K562 (cell line): Measurements from ENCODE around the gene RNF207. TPM values are rescaled to one million over a fixed set of nuclear protein-coding genes. Genes with fewer than 3 reads are reported as not detected.
A peak's percentile ranks its signal among the peaks of the same experiment; 100 is the strongest.

ENCODE experiments used
- CC2D1A ChIP-seq: fragments of 450-650 bp; IDR thresholded peaks from 2 replicates; pipeline ENCODE4 v1.6.1; 2017; ENCODE audit warnings: mild to moderate bottlenecking
- ESRRA ChIP-seq: fragments of 450-650 bp; IDR thresholded peaks from 2 replicates; pipeline ENCODE4 v1.6.1; 2014; ENCODE audit warnings: low read depth, mild to moderate bottlenecking, moderate library complexity, borderline replicate concordance
- GABPB1 ChIP-seq: sonication (generic); formaldehyde crosslinking; IDR thresholded peaks from 2 replicates; pipeline ENCODE4 v1.8.0; 2022; ENCODE audit warnings: mild to moderate bottlenecking, missing genetic modification reagents
- HNRNPH1 ChIP-seq: fragments of 200-400 bp; formaldehyde crosslinking; optimal IDR thresholded peaks from 2 replicates; pipeline ENCODE3; 2017; ENCODE audit warnings: low read depth, mild to moderate bottlenecking, low read length, moderate library complexity
- KDM5B ChIP-seq: fragments of 200-600 bp; sonication (generic); IDR thresholded peaks from 2 replicates; pipeline ENCODE4 v1.6.1; 2012; ENCODE audit warnings: low read depth, mild to moderate bottlenecking, moderate library complexity, low read length, control low read depth, inconsistent platforms; ENCODE audit not compliant: insufficient replicate concordance
- NCOA4 ChIP-seq: fragments of 450-650 bp; IDR thresholded peaks from 2 replicates; pipeline ENCODE4 v1.6.1; 2018; ENCODE audit warnings: mild to moderate bottlenecking; ENCODE audit not compliant: partially characterized antibody
- POLR2AphosphoS5 ChIP-seq: IDR thresholded peaks from 2 replicates; pipeline ENCODE4 v1.6.1; 2011; ENCODE audit warnings: mild to moderate bottlenecking, low read depth, low read length, moderate library complexity; ENCODE audit not compliant: control insufficient read depth, insufficient read depth
- RB1 ChIP-seq: fragments of 450-650 bp; IDR thresholded peaks from 2 replicates; pipeline ENCODE4 v1.6.1; 2017; ENCODE audit warnings: low read depth, mild to moderate bottlenecking
- RBFOX2 ChIP-seq: fragments of 200-400 bp; formaldehyde crosslinking; IDR thresholded peaks from 2 replicates; pipeline ENCODE4 v1.6.1; 2017; ENCODE audit warnings: low read depth, mild to moderate bottlenecking, low read length, moderate library complexity
- RBM34 ChIP-seq: fragments of 200-400 bp; formaldehyde crosslinking; IDR thresholded peaks from 2 replicates; pipeline ENCODE4 v1.6.1; 2018; ENCODE audit warnings: low read length, borderline replicate concordance; ENCODE audit not compliant: insufficient read depth
- SRF ChIP-seq, 2 experiments: fragments of 250-450, 450-650 bp in 1 of 2; sonication (Bioruptor Pico) in 1 of 2; sonication (generic) in 1 of 2; formaldehyde crosslinking; IDR thresholded peaks; 2 replicates each; pipeline versions ENCODE4 v1.5.0 to v1.5.1; 2020 to 2022; ENCODE audit warnings: mild to moderate bottlenecking in 1 of 2, missing genetic modification reagents in 1 of 2
- TBP ChIP-seq: optimal IDR thresholded peaks from 2 replicates; pipeline ENCODE3; 2011; ENCODE audit warnings: low read depth, low read length, improper control_type of control experiment
- ZNF146 ChIP-seq: IDR thresholded peaks from one replicate; pipeline ENCODE4 v1.6.1; 2018; ENCODE audit warnings: missing compliant biosample characterization; ENCODE audit not compliant: unreplicated experiment
- polyA plus RNA-seq, 8 experiments: library from polyadenylated mRNA; depleted of rRNA in 4 of 8; stranded (reverse) in 5 of 8; unstranded in 3 of 8; fragments of >200 nt; fragmentation: Nextera tagmentation in 2 of 8; fragmentation: Illumina TruSeq in 1 of 8; extraction: Ambion mirVana in 2 of 8; extraction: Trizol in 1 of 8; gene quantifications; 2 replicates each; pipeline versions ENCODE4 v1.2.1 to v1.2.3, GENCODE V29; 2011 to 2014; ENCODE audit warnings: inconsistent platforms in 1 of 8, missing spikeins in 1 of 8
- total RNA-seq, 7 experiments: library from RNA; depleted of rRNA in 6 of 7; stranded (reverse); fragments of >200 nt in 6 of 7; fragmentation: Illumina TruSeq in 2 of 7; extraction: Trizol in 2 of 7; gene quantifications; 2 replicates each; pipeline versions ENCODE4 v1.2.1 to v1.2.3, GENCODE V29; 2011 to 2021; ENCODE audit warnings: low replicate concordance in 1 of 7
- TF ChIP-seq, protein P1 (sequence below): fragments of 450-650 bp; conservative IDR thresholded peaks from 2 replicates; pipeline ENCODE4 v1.6.1; 2016; ENCODE audit warnings: missing genetic modification characterization, low read depth, mild to moderate bottlenecking, missing compliant biosample characterization, moderate library complexity
- TF ChIP-seq, protein P2 (sequence below): sonication (generic); formaldehyde crosslinking; IDR thresholded peaks from 2 replicates; pipeline ENCODE4 v1.8.0; 2022; ENCODE audit warnings: mild to moderate bottlenecking, missing genetic modification reagents
- TF ChIP-seq, protein P3 (sequence below): sonication (generic); formaldehyde crosslinking; IDR thresholded peaks from 2 replicates; pipeline ENCODE4 v1.8.0; 2022; ENCODE audit warnings: mild to moderate bottlenecking, low read depth, missing genetic modification reagents
- TF ChIP-seq, protein P4 (sequence below): sonication (generic); formaldehyde crosslinking; IDR thresholded peaks from 2 replicates; pipeline ENCODE4 v1.8.1; 2023; ENCODE audit warnings: mild to moderate bottlenecking, missing genetic modification reagents
- TF ChIP-seq, protein P5 (sequence below), 2 experiments: fragments of 200-800 bp in 1 of 2; sonication (Bioruptor generic) in 1 of 2; sonication (generic) in 1 of 2; formaldehyde crosslinking in 1 of 2; IDR thresholded peaks in 1 of 2; conservative IDR thresholded peaks in 1 of 2; 2 replicates each; pipeline versions ENCODE4 v1.5.0 to v1.6.1; 2016 to 2020; ENCODE audit warnings: missing compliant biosample characterization in 1 of 2, missing genetic modification characterization in 1 of 2, missing genetic modification reagents in 1 of 2

Gene RNF207
- total and polyA plus RNA-seq, 9 of the 15 experiments (the other 6 are each of a cell fraction or from before 2014, with no cell fraction given) = 2.7 to 30.6 (median 12.9) TPM

DNA sequence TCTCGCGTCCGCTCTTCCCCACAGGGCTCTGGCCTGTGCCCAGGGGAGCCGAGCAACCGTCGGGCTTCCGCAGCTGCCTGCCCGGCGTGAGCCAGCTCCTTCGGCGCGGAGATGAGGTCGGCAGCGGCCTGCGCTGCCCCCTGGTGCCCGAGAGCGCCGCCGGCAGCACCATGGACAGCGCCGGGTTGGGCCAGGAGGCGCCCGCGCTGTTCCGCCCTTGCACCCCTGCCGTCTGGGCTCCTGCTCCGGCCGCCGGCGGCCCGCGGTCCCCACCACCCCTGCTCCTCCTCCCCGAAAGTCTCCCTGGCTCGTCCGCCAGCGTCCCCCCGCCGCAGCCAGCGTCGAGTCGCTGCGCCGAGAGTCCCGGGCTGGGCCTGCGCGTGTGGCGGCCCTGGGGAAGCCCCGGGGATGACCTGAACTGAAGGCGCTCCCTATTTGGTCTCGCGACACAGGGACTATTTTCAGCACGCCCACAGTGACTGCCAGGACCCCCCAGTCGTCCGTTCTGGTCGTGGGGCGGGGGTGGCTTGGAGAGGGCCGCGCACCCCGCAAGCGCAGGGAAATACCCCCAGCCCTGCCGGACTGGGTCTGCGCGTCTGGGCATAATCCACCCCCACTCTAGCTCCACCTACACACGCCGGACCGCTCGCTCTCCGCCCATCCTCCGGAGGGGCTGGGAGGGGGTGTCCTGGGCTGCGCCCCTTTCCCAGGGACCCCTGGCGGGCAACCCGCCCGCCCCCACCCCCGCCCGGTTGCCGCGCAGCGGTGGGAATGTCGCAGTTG, 39.4 kb downstream of the RNF207 start (continued):
- TF ChIP-seq, protein P1, sequence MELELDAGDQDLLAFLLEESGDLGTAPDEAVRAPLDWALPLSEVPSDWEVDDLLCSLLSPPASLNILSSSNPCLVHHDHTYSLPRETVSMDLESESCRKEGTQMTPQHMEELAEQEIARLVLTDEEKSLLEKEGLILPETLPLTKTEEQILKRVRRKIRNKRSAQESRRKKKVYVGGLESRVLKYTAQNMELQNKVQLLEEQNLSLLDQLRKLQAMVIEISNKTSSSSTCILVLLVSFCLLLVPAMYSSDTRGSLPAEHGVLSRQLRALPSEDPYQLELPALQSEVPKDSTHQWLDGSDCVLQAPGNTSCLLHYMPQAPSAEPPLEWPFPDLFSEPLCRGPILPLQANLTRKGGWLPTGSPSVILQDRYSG = no peak
- peak; percentile 99 for TF ChIP-seq RB1
- TF ChIP-seq RBM34 = no peak
- TF ChIP-seq GABPB1 (CRISPR knock-in tag) = peak; percentile 89
- TF ChIP-seq HNRNPH1 = no peak
- TF ChIP-seq, protein P2, sequence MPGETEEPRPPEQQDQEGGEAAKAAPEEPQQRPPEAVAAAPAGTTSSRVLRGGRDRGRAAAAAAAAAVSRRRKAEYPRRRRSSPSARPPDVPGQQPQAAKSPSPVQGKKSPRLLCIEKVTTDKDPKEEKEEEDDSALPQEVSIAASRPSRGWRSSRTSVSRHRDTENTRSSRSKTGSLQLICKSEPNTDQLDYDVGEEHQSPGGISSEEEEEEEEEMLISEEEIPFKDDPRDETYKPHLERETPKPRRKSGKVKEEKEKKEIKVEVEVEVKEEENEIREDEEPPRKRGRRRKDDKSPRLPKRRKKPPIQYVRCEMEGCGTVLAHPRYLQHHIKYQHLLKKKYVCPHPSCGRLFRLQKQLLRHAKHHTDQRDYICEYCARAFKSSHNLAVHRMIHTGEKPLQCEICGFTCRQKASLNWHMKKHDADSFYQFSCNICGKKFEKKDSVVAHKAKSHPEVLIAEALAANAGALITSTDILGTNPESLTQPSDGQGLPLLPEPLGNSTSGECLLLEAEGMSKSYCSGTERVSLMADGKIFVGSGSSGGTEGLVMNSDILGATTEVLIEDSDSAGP (CRISPR knock-in tag) = peak; percentile 78; the same call in 1 of the 2 replicates
- TF ChIP-seq, protein P3, sequence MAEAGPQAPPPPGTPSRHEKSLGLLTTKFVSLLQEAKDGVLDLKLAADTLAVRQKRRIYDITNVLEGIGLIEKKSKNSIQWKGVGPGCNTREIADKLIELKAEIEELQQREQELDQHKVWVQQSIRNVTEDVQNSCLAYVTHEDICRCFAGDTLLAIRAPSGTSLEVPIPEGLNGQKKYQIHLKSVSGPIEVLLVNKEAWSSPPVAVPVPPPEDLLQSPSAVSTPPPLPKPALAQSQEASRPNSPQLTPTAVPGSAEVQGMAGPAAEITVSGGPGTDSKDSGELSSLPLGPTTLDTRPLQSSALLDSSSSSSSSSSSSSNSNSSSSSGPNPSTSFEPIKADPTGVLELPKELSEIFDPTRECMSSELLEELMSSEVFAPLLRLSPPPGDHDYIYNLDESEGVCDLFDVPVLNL = peak; percentile 89
- TF ChIP-seq ZNF146 (CRISPR knock-in tag) = peak; percentile 50
- TF ChIP-seq NCOA4 = no peak
- TF ChIP-seq, protein P4, sequence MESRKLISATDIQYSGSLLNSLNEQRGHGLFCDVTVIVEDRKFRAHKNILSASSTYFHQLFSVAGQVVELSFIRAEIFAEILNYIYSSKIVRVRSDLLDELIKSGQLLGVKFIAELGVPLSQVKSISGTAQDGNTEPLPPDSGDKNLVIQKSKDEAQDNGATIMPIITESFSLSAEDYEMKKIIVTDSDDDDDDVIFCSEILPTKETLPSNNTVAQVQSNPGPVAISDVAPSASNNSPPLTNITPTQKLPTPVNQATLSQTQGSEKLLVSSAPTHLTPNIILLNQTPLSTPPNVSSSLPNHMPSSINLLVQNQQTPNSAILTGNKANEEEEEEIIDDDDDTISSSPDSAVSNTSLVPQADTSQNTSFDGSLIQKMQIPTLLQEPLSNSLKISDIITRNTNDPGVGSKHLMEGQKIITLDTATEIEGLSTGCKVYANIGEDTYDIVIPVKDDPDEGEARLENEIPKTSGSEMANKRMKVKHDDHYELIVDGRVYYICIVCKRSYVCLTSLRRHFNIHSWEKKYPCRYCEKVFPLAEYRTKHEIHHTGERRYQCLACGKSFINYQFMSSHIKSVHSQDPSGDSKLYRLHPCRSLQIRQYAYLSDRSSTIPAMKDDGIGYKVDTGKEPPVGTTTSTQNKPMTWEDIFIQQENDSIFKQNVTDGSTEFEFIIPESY (CRISPR knock-in tag) = peak; percentile 90
- TF ChIP-seq SRF (CRISPR knock-in tag; IDR thresholded peaks at IDR 0.05) = peak in 1 of 2 experiments; percentile 92; a peak in 2 of 4 replicates
- TF ChIP-seq RBFOX2 = peak; percentile 29; the same call in 1 of the 2 replicates
- no peak for TF ChIP-seq CC2D1A
- no peak for TF ChIP-seq KDM5B
- TF ChIP-seq TBP = peak; percentile 21
- no peak for TF ChIP-seq ESRRA
- TF ChIP-seq POLR2AphosphoS5 = no peak
- TF ChIP-seq, protein P5, sequence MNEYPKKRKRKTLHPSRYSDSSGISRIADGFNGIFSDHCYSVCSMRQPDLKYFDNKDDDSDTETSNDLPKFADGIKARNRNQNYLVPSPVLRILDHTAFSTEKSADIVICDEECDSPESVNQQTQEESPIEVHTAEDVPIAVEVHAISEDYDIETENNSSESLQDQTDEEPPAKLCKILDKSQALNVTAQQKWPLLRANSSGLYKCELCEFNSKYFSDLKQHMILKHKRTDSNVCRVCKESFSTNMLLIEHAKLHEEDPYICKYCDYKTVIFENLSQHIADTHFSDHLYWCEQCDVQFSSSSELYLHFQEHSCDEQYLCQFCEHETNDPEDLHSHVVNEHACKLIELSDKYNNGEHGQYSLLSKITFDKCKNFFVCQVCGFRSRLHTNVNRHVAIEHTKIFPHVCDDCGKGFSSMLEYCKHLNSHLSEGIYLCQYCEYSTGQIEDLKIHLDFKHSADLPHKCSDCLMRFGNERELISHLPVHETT (CRISPR knock-in tag; conservative IDR thresholded peaks at IDR 0.05 in 1 of 2, IDR thresholded peaks at IDR 0.05 in 1 of 2) = peak in 1 of 2 experiments; percentile 90; a peak in 1 of 4 replicates
